ENCODE results near the gene CRKL. TPM values are rescaled to one million over a fixed set of nuclear protein-coding genes. Genes with fewer than 3 reads are reported as not detected.
"Not testable (repeated sequence)": the region's sequence is repeated elsewhere in the genome, so short reads cannot be mapped to it uniquely, and the experiment has no call there.

Gene CRKL
- total RNA-seq, 1 experiment from 2014 or later = 35.4 TPM

DNA sequence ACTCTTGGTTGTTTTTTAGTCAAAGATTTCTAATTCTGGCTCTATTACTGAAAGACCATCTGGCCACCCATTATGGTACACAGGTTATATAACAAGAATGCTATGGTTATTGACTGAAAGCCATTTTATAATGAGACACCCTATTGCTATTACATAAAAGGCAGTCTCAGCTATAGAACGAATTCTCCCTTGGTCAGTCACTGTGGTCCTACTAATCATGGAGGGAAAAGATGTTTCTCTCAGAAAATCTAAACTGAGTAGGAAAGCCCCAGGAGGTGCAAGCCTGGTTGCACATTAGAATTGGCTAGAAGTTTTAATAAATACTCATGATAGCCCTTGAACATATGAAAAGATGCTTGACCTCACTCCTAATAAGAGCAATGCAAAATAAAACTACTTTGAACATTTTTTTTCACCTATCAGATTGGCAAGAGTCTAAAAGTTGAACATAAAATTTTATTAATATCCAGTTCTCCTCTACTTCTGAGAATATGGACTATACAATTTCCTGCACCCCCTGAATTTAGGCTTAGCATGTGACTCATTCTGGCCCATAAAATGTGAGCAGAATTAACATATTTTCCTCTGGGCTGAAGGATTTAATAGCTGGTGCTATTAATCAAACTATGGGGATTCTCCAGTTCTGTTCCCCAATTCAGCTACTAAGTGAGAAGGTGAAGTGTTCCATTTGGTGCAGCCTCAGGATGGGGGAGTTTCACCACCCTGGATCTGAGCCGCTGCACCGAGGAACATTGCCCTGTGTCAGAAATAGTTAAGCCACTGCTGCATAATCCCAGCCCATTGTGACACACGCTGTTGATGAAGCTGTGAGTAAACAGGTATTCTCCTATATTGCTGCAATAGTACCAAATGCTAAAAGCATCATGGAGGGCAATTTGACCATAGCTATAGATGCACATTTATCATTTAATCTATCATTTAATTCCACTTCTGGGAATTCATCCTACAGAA, 11.5 kb upstream of the CRKL start:
- BruUV-seq (replicated peaks) = no TSS peak
- Histone ChIP-seq H3K9me3 (ENCODE audit: low read length) (no peaks in the 10 kb centered on the region), H3K79me2 (ENCODE audit: low read length) (no peaks in the 10 kb centered on the region), H2AFZ (ENCODE audit: low read length) (0 out of 2 replicates have a peak overlapping the region, but pooled peaks have one; percentile 16), H3K4me1 (ENCODE audit: insufficient read depth, low read length) (peaks cover 24% of the 10 kb centered on the region), H3K9me2 (replicated peaks; ENCODE audit: low read length) (no peaks in the 10 kb centered on the region), H3K36me3 (ENCODE audit: low read depth, low read length) (no peaks in the 10 kb centered on the region), H3K27ac (ENCODE audit: low read length) (peak overlapping the region; percentile 57), H3K27me3 (ENCODE audit: low read length) (no peaks in the 10 kb centered on the region), H3K4me3 (ENCODE audit: low read length) (no peak overlapping the region), H3F3A (ENCODE audit: low read length, unreplicated experiment) (no peaks in the 10 kb centered on the region), H3K9ac (ENCODE audit: low read length) (no peak overlapping the region), H4K20me1 (ENCODE audit: low read length) (no peaks in the 10 kb centered on the region), H3K4me2 (ENCODE audit: low read length) (peak overlapping the region; percentile 68)
- POLR2A ChIA-PET (ENCODE audit: unreplicated experiment) = no interaction called here
- CTCF ChIA-PET = no interaction called here
- intact Hi-C loops (cut with micrococcal nuclease) = no loop called here
- ATAC-seq = no peak; the same call in 1 of the 2 replicates
- TF ChIP-seq, protein P1, sequence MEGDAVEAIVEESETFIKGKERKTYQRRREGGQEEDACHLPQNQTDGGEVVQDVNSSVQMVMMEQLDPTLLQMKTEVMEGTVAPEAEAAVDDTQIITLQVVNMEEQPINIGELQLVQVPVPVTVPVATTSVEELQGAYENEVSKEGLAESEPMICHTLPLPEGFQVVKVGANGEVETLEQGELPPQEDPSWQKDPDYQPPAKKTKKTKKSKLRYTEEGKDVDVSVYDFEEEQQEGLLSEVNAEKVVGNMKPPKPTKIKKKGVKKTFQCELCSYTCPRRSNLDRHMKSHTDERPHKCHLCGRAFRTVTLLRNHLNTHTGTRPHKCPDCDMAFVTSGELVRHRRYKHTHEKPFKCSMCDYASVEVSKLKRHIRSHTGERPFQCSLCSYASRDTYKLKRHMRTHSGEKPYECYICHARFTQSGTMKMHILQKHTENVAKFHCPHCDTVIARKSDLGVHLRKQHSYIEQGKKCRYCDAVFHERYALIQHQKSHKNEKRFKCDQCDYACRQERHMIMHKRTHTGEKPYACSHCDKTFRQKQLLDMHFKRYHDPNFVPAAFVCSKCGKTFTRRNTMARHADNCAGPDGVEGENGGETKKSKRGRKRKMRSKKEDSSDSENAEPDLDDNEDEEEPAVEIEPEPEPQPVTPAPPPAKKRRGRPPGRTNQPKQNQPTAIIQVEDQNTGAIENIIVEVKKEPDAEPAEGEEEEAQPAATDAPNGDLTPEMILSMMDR (conservative IDR thresholded peaks at IDR 0.05; ENCODE audit: low read depth, low read length) = no peak
- no peak for TF ChIP-seq EZH2 (IDR thresholded peaks at IDR 0.05; ENCODE audit: low read length, unreplicated experiment)
- TF ChIP-seq EZH2phosphoT487 (IDR thresholded peaks at IDR 0.05; ENCODE audit: borderline replicate concordance, low read length) = no peak
- DNase-seq = peak; percentile 29

DNA sequence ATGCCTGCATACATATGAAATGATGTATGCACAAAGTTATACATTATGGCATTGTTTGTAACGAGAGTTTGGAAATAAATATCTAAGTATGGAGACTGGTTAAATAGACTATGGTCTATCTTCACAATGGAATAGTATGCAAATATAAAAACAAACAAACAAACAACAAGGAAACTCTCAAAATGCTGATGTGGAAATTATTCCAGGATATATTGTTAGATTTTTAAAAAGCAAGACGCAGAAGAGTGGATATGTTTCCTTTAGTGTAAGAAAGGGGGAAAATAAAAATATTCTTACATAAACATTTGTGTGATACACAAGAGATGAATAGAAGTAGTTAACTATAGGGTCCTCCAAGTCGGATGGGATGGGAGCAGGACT, 10.8 kb upstream of the CRKL start:
- no peak for ATAC-seq
- ChIA-PET POLR2A (ENCODE audit: unreplicated experiment) (no interaction called here), CTCF (no interaction called here)
- TF ChIP-seq, protein P1 (conservative IDR thresholded peaks at IDR 0.05; ENCODE audit: low read depth, low read length) = no peak
- TF ChIP-seq EZH2phosphoT487 (IDR thresholded peaks at IDR 0.05; ENCODE audit: borderline replicate concordance, low read length) (no peak), EZH2 (IDR thresholded peaks at IDR 0.05; ENCODE audit: low read length, unreplicated experiment) (no peak)
- no peak for DNase-seq
- intact Hi-C loops (cut with micrococcal nuclease) = no loop called here
- H3K27me3 ChIP-seq (ENCODE audit: low read length) = no peaks in the 10 kb centered on the region
- H3K4me2 ChIP-seq (ENCODE audit: low read length) = no peak overlapping the region
- H3K9me3 ChIP-seq (ENCODE audit: low read length) = no peaks in the 10 kb centered on the region
- no peaks in the 10 kb centered on the region for H3K9me2 ChIP-seq (replicated peaks; ENCODE audit: low read length)
- no peak overlapping the region for H3K9ac ChIP-seq (ENCODE audit: low read length)
- no peak overlapping the region for H3K27ac ChIP-seq (ENCODE audit: low read length)
- H3F3A ChIP-seq (ENCODE audit: low read length, unreplicated experiment) = no peaks in the 10 kb centered on the region
- no peaks in the 10 kb centered on the region for H3K36me3 ChIP-seq (ENCODE audit: low read depth, low read length)
- no peaks in the 10 kb centered on the region for H3K79me2 ChIP-seq (ENCODE audit: low read length)
- peaks cover 24% of the 10 kb centered on the region for H3K4me1 ChIP-seq (ENCODE audit: insufficient read depth, low read length)
- BruUV-seq (replicated peaks) = no TSS peak
- no peaks in the 10 kb centered on the region for H4K20me1 ChIP-seq (ENCODE audit: low read length)
- no peak overlapping the region for H2AFZ ChIP-seq (ENCODE audit: low read length)
- H3K4me3 ChIP-seq (ENCODE audit: low read length) = no peak overlapping the region

DNA sequence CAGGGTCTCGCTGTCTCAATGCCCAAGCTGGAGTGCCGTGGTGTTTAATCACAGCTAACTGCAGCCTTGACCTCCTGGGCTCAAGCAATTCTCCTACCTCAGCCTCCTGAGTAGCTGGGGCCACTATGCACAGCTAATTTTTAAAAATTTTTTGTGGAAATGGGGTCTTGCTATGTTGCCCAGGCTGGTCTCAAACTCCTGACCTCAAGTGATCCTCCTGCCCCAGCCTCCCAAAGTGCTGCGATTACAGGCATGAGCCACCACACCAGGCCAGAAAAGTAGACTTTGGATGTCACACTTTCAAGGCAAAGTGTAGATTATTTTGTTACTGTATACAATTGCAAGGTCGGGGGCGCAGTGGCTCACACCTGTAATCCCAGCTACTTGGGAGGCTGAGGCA, 8.5 kb upstream of the CRKL start:
- POLR2A ChIA-PET (ENCODE audit: unreplicated experiment) = not testable (repeated sequence)

More for the DNA sequence above, 8.5 kb upstream of the CRKL start:
- BruUV-seq (replicated peaks); ATAC-seq; H3K4me2 ChIP-seq (ENCODE audit: low read length); H3K36me3 ChIP-seq (ENCODE audit: low read depth, low read length); intact Hi-C loops (cut with micrococcal nuclease); H3K9me3 ChIP-seq (ENCODE audit: low read length); H3K79me2 ChIP-seq (ENCODE audit: low read length); H3K4me3 ChIP-seq (ENCODE audit: low read length); H4K20me1 ChIP-seq (ENCODE audit: low read length); H3K27me3 ChIP-seq (ENCODE audit: low read length); H3K27ac ChIP-seq (ENCODE audit: low read length); H3K9ac ChIP-seq (ENCODE audit: low read length); H2AFZ ChIP-seq (ENCODE audit: low read length); CTCF ChIA-PET; H3F3A ChIP-seq (ENCODE audit: low read length, unreplicated experiment); DNase-seq; H3K9me2 ChIP-seq (replicated peaks; ENCODE audit: low read length): not testable (repeated sequence)
- peaks cover 24% of the 10 kb centered on the region for H3K4me1 ChIP-seq (ENCODE audit: insufficient read depth, low read length)
